Ishikawa (cell line): ENCODE data around the gene RABEP1.
A peak's percentile ranks its signal among the peaks of the same experiment; 100 is the strongest.

ENCODE experiments used
- CEBPB ChIP-seq: IDR thresholded peaks from 2 replicates; pipeline ENCODE4 v1.6.1; 2012
- CREB1 ChIP-seq: IDR thresholded peaks from 2 replicates; pipeline ENCODE4 v1.6.1; 2012; ENCODE audit warnings: low read depth
- EGR1 ChIP-seq: IDR thresholded peaks from 2 replicates; pipeline ENCODE4 v1.6.1; 2012
- EP300 ChIP-seq: IDR thresholded peaks from 2 replicates; pipeline ENCODE4 v1.6.1; 2012; ENCODE audit warnings: borderline replicate concordance
- FOXM1 ChIP-seq: IDR thresholded peaks from 2 replicates; pipeline ENCODE4 v1.6.1; 2012; ENCODE audit warnings: low read depth, borderline replicate concordance
- NFIC ChIP-seq: IDR thresholded peaks from 2 replicates; pipeline ENCODE4 v1.6.1; 2012
- RAD21 ChIP-seq: IDR thresholded peaks from 2 replicates; pipeline ENCODE4 v1.6.1; 2012; ENCODE audit warnings: low read depth
- TAF1 ChIP-seq: IDR thresholded peaks from 2 replicates; pipeline ENCODE4 v1.6.1; 2012; ENCODE audit warnings: low read depth, mild to moderate bottlenecking
- TCF12 ChIP-seq: IDR thresholded peaks from 2 replicates; pipeline ENCODE4 v1.6.1; 2012; ENCODE audit warnings: low read depth
- TEAD4 ChIP-seq: IDR thresholded peaks from 2 replicates; pipeline ENCODE4 v1.6.1; 2012
- YY1 ChIP-seq: IDR thresholded peaks from 2 replicates; pipeline ENCODE4 v1.6.1; 2012; ENCODE audit warnings: low read depth
- ZBTB7A ChIP-seq: IDR thresholded peaks from 2 replicates; pipeline ENCODE4 v1.6.1; 2012; ENCODE audit warnings: low read depth
- TF ChIP-seq, protein P1 (sequence below): IDR thresholded peaks from 2 replicates; pipeline ENCODE4 v1.6.1; 2012
- TF ChIP-seq, protein P2 (sequence below): IDR thresholded peaks from 2 replicates; pipeline ENCODE4 v1.6.1; 2012; ENCODE audit warnings: low read depth, mild to moderate bottlenecking
- TF ChIP-seq, protein P3 (sequence below): IDR thresholded peaks from 2 replicates; pipeline ENCODE4 v1.6.1; 2012

RABEP1 gene

DNA sequence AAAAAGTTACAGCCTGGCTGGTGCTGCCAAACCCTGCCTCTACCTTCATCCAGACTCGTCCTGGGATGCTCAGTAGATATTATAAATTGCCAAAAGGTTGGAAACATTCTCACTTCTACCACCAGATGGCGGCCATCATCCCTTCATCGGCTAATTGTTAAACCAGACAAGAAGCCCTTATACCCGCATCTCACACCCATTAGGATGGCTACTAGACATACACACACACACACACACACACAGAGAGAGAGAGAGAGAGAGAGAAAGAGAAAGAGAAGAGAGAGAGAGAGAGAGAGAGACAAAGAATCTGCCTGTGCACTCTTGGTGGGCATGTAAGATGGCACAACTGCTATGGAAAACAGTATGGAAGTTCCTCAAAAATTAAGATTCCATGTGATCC, 32.5 kb upstream of the RABEP1 start:
- no peak for TF ChIP-seq TCF12
- peak; percentile 77 for TF ChIP-seq RAD21

DNA sequence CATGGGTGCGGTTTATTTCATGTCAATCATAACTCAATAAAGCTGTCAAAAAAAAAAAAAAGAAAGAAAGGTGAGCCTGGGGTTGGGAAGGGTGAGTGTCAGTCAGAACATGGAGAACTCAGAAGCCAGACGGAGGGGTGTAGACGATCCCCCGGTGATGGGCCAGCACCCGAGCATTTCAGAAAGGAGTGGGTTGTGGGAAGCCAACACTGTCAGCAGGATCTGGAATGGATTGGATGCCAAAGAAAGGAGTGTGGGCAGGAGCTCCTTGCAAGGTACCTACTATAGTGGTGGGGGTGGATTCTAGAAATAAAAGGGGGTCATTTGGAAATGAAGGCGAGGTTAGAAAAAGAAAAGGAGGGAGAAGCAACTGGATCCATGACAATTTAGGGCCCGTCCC, 27.7 kb upstream of the RABEP1 start:
- TF ChIP-seq FOXM1 (no peak), RAD21 (no peak), ZBTB7A (no peak), CEBPB (no peak), TCF12 (no peak), YY1 (no peak), EGR1 (no peak), TAF1 (no peak), NFIC (no peak), TEAD4 (no peak), EP300 (no peak), CREB1 (no peak)
- TF ChIP-seq, protein P1, sequence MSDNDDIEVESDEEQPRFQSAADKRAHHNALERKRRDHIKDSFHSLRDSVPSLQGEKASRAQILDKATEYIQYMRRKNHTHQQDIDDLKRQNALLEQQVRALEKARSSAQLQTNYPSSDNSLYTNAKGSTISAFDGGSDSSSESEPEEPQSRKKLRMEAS = no peak
- TF ChIP-seq, protein P2, sequence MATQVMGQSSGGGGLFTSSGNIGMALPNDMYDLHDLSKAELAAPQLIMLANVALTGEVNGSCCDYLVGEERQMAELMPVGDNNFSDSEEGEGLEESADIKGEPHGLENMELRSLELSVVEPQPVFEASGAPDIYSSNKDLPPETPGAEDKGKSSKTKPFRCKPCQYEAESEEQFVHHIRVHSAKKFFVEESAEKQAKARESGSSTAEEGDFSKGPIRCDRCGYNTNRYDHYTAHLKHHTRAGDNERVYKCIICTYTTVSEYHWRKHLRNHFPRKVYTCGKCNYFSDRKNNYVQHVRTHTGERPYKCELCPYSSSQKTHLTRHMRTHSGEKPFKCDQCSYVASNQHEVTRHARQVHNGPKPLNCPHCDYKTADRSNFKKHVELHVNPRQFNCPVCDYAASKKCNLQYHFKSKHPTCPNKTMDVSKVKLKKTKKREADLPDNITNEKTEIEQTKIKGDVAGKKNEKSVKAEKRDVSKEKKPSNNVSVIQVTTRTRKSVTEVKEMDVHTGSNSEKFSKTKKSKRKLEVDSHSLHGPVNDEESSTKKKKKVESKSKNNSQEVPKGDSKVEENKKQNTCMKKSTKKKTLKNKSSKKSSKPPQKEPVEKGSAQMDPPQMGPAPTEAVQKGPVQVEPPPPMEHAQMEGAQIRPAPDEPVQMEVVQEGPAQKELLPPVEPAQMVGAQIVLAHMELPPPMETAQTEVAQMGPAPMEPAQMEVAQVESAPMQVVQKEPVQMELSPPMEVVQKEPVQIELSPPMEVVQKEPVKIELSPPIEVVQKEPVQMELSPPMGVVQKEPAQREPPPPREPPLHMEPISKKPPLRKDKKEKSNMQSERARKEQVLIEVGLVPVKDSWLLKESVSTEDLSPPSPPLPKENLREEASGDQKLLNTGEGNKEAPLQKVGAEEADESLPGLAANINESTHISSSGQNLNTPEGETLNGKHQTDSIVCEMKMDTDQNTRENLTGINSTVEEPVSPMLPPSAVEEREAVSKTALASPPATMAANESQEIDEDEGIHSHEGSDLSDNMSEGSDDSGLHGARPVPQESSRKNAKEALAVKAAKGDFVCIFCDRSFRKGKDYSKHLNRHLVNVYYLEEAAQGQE = no peak
- TF ChIP-seq, protein P3, sequence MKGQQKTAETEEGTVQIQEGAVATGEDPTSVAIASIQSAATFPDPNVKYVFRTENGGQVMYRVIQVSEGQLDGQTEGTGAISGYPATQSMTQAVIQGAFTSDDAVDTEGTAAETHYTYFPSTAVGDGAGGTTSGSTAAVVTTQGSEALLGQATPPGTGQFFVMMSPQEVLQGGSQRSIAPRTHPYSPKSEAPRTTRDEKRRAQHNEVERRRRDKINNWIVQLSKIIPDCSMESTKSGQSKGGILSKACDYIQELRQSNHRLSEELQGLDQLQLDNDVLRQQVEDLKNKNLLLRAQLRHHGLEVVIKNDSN = no peak

DNA sequence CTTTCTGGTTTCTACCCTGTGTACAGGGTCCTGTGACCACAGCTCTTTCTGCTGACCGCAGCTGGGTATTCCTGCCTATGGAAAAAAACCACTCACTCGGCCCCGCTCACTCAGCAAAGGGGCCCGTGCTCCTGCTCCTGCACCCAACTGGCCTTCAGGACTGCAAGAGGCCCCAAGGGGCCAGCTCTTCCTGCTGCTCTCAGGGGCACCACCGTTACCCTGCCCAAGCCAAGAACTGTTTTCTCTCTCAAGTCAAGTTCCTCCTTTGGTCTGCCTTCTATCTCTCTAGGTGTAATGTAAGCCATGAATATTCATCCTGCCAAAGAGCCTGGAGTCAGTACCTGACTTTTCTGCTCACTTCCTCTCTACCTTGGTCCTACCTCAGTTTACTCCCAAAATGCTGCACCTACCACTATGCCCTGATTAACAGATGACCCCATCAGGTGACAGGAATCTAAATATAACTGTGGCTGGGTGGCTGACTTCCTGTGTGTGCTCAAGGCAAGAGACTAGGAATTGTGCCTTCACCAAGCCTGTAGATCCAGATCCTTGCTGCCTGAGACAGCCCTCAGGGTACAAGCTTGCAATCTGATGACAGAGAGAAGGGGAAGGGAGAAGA, 27.1 kb upstream of the RABEP1 start:
- TF ChIP-seq YY1 (no peak), TEAD4 (no peak), CREB1 (no peak), FOXM1 (no peak), CEBPB (no peak), TAF1 (no peak)
- TF ChIP-seq, protein P1 = no peak
- TF ChIP-seq, protein P3 = no peak

DNA sequence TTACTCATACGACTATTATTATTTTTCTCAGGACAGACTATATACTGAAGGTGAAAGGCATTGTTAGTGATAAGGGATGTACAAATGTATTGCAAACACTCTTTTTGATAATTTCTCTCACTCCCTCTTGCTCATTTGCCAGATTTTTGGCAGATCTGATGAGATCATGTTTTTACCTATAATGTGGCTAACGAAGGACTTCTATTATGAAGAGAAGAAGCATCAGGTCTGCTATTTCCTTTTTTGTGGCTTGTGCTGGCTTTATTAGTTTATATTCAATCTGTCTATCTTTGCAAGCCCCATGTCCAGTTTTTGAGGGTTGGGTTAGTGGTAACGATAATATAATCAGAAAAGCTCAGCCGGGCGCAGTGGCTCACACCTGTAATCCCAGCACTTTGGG, 25.0 kb upstream of the RABEP1 start:
- TF ChIP-seq YY1 = no peak
- TF ChIP-seq, protein P3 = no peak

DNA sequence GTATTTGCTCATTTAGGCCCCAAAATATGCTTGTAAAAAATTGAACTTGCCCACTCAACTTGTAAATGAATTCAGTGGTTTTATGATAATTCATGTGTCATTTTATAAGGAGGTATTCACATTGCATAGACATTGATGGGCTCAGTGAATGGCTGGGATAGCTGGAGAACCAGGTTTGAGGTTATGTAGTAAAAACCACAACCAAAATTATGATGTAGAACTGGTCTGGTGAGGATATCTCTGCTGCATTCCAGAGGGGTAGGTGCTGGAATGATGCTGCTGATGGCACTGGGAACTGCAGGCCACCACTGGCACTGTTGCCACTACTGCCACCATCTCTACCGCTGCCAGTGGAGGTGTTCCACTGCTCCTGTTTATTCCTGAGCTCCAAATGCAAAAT, 21.5 kb upstream of the RABEP1 start:
- TF ChIP-seq YY1 = no peak
- TF ChIP-seq, protein P1 = no peak
- TF ChIP-seq TCF12 = no peak
- TF ChIP-seq TEAD4 = no peak
- no peak for TF ChIP-seq EP300
- no peak for TF ChIP-seq NFIC
- TF ChIP-seq TAF1 = no peak
- TF ChIP-seq CEBPB = no peak
- TF ChIP-seq, protein P3 = no peak
- TF ChIP-seq ZBTB7A = no peak
- no peak for TF ChIP-seq FOXM1
- TF ChIP-seq CREB1 = no peak
- TF ChIP-seq, protein P2 = no peak
- TF ChIP-seq EGR1 = no peak
- TF ChIP-seq RAD21 = no peak

DNA sequence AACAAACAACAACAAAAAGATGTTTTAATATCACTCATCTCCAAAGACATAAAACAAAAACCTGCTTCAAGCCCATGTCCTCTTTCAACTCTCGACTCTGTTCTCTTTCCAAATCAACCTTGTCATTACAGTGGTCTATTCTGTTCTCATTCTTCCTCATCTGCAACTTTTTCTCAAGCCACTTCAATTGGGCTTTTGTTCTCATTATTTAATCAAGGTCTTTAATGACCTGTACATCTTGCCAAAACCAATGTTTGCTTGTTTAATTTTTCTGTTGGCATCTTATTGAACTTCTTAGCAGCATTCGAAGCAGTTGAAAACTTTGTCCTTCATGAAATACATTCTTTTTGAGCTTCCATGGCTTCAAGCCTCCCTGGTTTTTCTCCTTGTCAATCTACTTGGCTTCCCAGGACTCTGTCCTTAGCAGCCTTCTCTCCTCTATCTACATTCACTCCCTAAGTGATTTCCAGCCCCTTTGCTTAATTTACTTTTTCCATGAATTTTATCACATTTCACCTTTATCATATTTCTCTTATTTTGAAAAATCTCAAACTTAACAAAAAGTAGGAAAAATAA, 19.6 kb upstream of the RABEP1 start:
- TF ChIP-seq EP300 (no peak), TAF1 (no peak), ZBTB7A (no peak), TEAD4 (no peak)
- TF ChIP-seq, protein P2 = no peak
